ENCODE measurements around the gene PDCL3. TPM values are rescaled to one million over a fixed set of nuclear protein-coding genes. Genes with fewer than 3 reads are reported as not detected.

Gene PDCL3
- total RNA-seq (2014; rRNA removed; shearing (Covaris generic)) (10.6 and 12.3 TPM in 2 replicates), total RNA-seq (2022) (19.2 and 21.7 TPM in 2 replicates), Bru-seq, nascent RNA (percentile 54 among the genes with signal in this experiment), BruChase-seq, experiment 1, labeled RNA remaining after a 6-hour chase (percentile 63 among the genes with signal in this experiment), BruChase-seq, experiment 2, labeled RNA remaining after a 2-hour chase (percentile 60 among the genes with signal in this experiment)
- long read RNA-seq, transcript PDCL3-201 (6 exons, 1,337 nt) = major isoform, 84 of 91 reads
- long read RNA-seq, partial matches to known transcripts = 2 of 91 reads
- long read RNA-seq, other reads (novel, unspliced or antisense) = 5 of 91 reads

GRCh38 chr2:100562613-100563406, at the start of gene PDCL3:
TSS of gene PDCL3 (plus strand) at chr2:100562993. CDS start at chr2:100563068, 75 bp downstream.
- H3K36me3 ChIP-seq (ENCODE audit: insufficient read depth, low read length) = peaks cover 13% of the 10 kb centered on the region; the same call in 1 of the 2 replicates
- H3K27ac ChIP-seq (ENCODE audit: low read depth, low read length, poor library complexity, severe bottlenecking) = peak within 1 kb of the TSS; percentile 79
- peaks cover 6% of the 10 kb centered on the region; the same call in 1 of the 2 replicates for H3K79me2 ChIP-seq (ENCODE audit: insufficient read depth, low read depth, low read length)
- no peak for TF ChIP-seq EZH2phosphoT487 (IDR thresholded peaks at IDR 0.05; ENCODE audit: borderline replicate concordance, low read depth, low read length)
- TF ChIP-seq CTCF (conservative IDR thresholded peaks at IDR 0.05; ENCODE audit: low read length) = 0 out of 2 replicates have a peak, but pooled peaks have one; percentile 3
- H3K9me2 ChIP-seq (ENCODE audit: insufficient read depth, low read length) = no peaks in the 10 kb centered on the region
- H3K4me2 ChIP-seq (ENCODE audit: low read length) = peak within 1 kb of the TSS; percentile 89
- no peaks in the 10 kb centered on the region for H3K9me3 ChIP-seq (ENCODE audit: low read length)
- no peaks in the 10 kb centered on the region for H4K20me1 ChIP-seq (ENCODE audit: insufficient read depth, low read length)
- H2AFZ ChIP-seq (ENCODE audit: low read length) = peak within 1 kb of the TSS; percentile 90
- peak; percentile 98 for DNase-seq (ENCODE audit: low spot score)
- BruUV-seq (replicated peaks) = no TSS peak
- intact Hi-C loops (cut with micrococcal nuclease; ENCODE audit: unreplicated experiment) = loop anchor here (1.0 to 10.0 kb wide), 4 partner anchors 146 to 1378 kb away; partner anchors contain the start of genes AFF3, CHST10, MITD1 and MRPL30
- CTCF ChIA-PET (ENCODE audit: unreplicated experiment) = no interaction called here
- H3K4me3 ChIP-seq (ENCODE audit: low read depth, low read length, poor library complexity, severe bottlenecking) = peak within 1 kb of the TSS; percentile 79
- H3K4me1 ChIP-seq (ENCODE audit: insufficient read depth, low read length, poor library complexity, severe bottlenecking) = peaks cover 19% of the 10 kb centered on the region
- POLR2A ChIA-PET = interaction anchor here (0.6 to 1.6 kb wide), 8 partner anchors 10 to 1852 kb away, joined by 3 to 7 read pairs (median 4); partner anchors contain the start of genes CHST10 and RPL31

GRCh38 chr2:100513650-100514049, 49.1 kb upstream of the PDCL3 start:
- H3K4me1 ChIP-seq (ENCODE audit: insufficient read depth, low read length, poor library complexity, severe bottlenecking) = peaks cover 10% of the 10 kb centered on the region
- H3K4me2 ChIP-seq (ENCODE audit: low read length) = peak overlapping the region; percentile 18; the same call in 1 of the 2 replicates
- no peaks in the 10 kb centered on the region for H3K9me2 ChIP-seq (ENCODE audit: insufficient read depth, low read length)
- peak overlapping the region; percentile 82 for H2AFZ ChIP-seq (ENCODE audit: low read length)
- peak; percentile 27 for DNase-seq (ENCODE audit: low spot score)
- intact Hi-C loops (cut with micrococcal nuclease; ENCODE audit: unreplicated experiment) = no loop called here
- no TSS peak for BruUV-seq (replicated peaks)
- H3K27ac ChIP-seq (ENCODE audit: low read depth, low read length, poor library complexity, severe bottlenecking) = no peak overlapping the region
- no peaks in the 10 kb centered on the region for H3K79me2 ChIP-seq (ENCODE audit: insufficient read depth, low read depth, low read length)
- no peaks in the 10 kb centered on the region for H3K9me3 ChIP-seq (ENCODE audit: low read length)
- no peaks in the 10 kb centered on the region for H4K20me1 ChIP-seq (ENCODE audit: insufficient read depth, low read length)
- H3K4me3 ChIP-seq (ENCODE audit: low read depth, low read length, poor library complexity, severe bottlenecking) = no peak overlapping the region
- CTCF ChIA-PET (ENCODE audit: unreplicated experiment) = no interaction called here
- POLR2A ChIA-PET = interaction anchor here (0.9 kb wide), 1 partner anchor 31 kb away, joined by 3 read pairs; no protein-coding TSS in a partner anchor
- H3K36me3 ChIP-seq (ENCODE audit: insufficient read depth, low read length) = no peaks in the 10 kb centered on the region
- no peak for TF ChIP-seq CTCF (conservative IDR thresholded peaks at IDR 0.05; ENCODE audit: low read length)
- TF ChIP-seq EZH2phosphoT487 (IDR thresholded peaks at IDR 0.05; ENCODE audit: borderline replicate concordance, low read depth, low read length) = no peak

All from OCI-LY7 (cell line).